ENCODE results near the gene IDH3G.

DNA sequence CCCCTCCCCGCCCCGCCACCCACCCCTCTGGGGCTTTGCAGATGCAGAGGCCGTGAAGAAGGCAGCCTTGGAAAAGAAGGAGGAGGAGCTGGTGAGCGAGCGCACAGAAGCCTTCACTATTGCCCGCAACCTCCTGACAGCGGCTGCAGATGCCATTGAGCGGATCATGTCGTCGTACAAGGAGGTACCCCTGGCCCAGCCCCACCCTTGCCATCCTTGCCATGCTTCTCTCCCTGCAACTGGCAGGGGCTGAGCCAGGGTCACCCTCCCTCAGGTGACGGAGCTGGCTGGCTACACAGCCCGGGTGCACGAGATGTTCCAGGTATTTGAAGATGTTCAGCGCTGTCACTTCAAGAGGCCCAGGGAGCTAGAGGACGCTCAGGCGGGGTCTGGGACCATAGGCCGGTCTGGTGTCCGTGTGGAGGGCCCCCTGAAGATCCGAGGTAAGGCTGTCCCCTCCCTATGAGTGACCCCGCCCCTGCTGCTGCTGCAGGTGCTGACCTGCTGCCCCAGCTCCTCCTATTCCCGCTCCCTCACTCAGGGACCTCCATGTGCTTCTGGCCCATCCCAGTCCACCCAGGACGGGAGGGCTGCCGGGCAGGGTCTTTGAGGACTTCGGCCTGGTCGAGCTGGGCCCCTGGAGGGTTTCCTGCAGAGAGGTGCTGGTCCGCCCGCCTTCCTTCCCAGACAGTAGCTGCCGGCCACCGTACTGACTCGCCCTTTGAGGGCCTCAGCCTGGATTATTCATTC lies 57.9 kb downstream of the IDH3G start:
- TF ChIP-seq EZH2 (IDR thresholded peaks at IDR 0.05; ENCODE audit: low read length): no peak
- TF ChIP-seq, protein P1, sequence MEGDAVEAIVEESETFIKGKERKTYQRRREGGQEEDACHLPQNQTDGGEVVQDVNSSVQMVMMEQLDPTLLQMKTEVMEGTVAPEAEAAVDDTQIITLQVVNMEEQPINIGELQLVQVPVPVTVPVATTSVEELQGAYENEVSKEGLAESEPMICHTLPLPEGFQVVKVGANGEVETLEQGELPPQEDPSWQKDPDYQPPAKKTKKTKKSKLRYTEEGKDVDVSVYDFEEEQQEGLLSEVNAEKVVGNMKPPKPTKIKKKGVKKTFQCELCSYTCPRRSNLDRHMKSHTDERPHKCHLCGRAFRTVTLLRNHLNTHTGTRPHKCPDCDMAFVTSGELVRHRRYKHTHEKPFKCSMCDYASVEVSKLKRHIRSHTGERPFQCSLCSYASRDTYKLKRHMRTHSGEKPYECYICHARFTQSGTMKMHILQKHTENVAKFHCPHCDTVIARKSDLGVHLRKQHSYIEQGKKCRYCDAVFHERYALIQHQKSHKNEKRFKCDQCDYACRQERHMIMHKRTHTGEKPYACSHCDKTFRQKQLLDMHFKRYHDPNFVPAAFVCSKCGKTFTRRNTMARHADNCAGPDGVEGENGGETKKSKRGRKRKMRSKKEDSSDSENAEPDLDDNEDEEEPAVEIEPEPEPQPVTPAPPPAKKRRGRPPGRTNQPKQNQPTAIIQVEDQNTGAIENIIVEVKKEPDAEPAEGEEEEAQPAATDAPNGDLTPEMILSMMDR (optimal IDR thresholded peaks at IDR 0.05 in 1 of 3, IDR thresholded peaks at IDR 0.05 in 1 of 3, conservative IDR thresholded peaks at IDR 0.05 in 1 of 3; ENCODE audit: extremely low read depth in 1 of 3, insufficient read depth in 2 of 3, low read length in 3 of 3): no peak
